ENCODE measurements around the gene TNIK.

TNIK gene

GRCh38 chr3:171399842-171400241 is 60.4 kb downstream of the TNIK start:
- TF ChIP-seq CTCF (conservative IDR thresholded peaks at IDR 0.05; ENCODE audit: control insufficient read depth, insufficient read depth, low read depth, low read length) = no peak
- H3K4me3 ChIP-seq (ENCODE audit: control insufficient read depth, low read depth, low read length) = no peak overlapping the region
- DNase-seq (ENCODE audit: low read depth) = no peak

- no peak for DNase-seq (ENCODE audit: low read depth)
- TF ChIP-seq CTCF (conservative IDR thresholded peaks at IDR 0.05; ENCODE audit: control insufficient read depth, insufficient read depth, low read depth, low read length) = no peak
- no peak overlapping the region for H3K4me3 ChIP-seq (ENCODE audit: control insufficient read depth, low read depth, low read length)
Measured at GRCh38 chr3:171398343-171398742, 61.9 kb downstream of the TNIK start.

- H3K4me3 ChIP-seq (ENCODE audit: control insufficient read depth, low read depth, low read length) = no peak overlapping the region
- DNase-seq (ENCODE audit: low read depth) = no peak
Measured at GRCh38 chr3:171397089-171397488, 63.1 kb downstream of the TNIK start.

GRCh38 chr3:171396048-171396447 is 64.2 kb downstream of the TNIK start:
- TF ChIP-seq CTCF (conservative IDR thresholded peaks at IDR 0.05; ENCODE audit: control insufficient read depth, insufficient read depth, low read depth, low read length) = no peak
- no peak overlapping the region for H3K4me3 ChIP-seq (ENCODE audit: control insufficient read depth, low read depth, low read length)
- peak; percentile 30 for DNase-seq (ENCODE audit: low read depth)

More at GRCh38 chr3:171397089-171397488, 63.1 kb downstream of the TNIK start:
- TF ChIP-seq CTCF (conservative IDR thresholded peaks at IDR 0.05; ENCODE audit: control insufficient read depth, insufficient read depth, low read depth, low read length) = no peak

- no peak for DNase-seq (ENCODE audit: low read depth)
- TF ChIP-seq CTCF (conservative IDR thresholded peaks at IDR 0.05; ENCODE audit: control insufficient read depth, insufficient read depth, low read depth, low read length) = no peak
Measured at GRCh38 chr3:171393032-171393744, 67.0 kb downstream of the TNIK start.

GRCh38 chr3:171391432-171391831 is 68.8 kb downstream of the TNIK start:
- TF ChIP-seq CTCF (conservative IDR thresholded peaks at IDR 0.05; ENCODE audit: control insufficient read depth, insufficient read depth, low read depth, low read length) = no peak
- no peak for DNase-seq (ENCODE audit: low read depth)
- H3K4me3 ChIP-seq (ENCODE audit: control insufficient read depth, low read depth, low read length) = no peak overlapping the region

More at GRCh38 chr3:171393032-171393744, 67.0 kb downstream of the TNIK start:
- H3K4me3 ChIP-seq (ENCODE audit: control insufficient read depth, low read depth, low read length) = no peak overlapping the region

All from fibroblast of mammary gland (primary cell).